HG02981 (cell line): ENCODE results near the gene CARM1.
"Not testable (repeated sequence)": the region's sequence is repeated elsewhere in the genome, so short reads cannot be mapped to it uniquely, and the experiment has no call there.

Source experiments
- ATAC-seq: cut with Tn5 transposase; IDR thresholded peaks from one replicate; pipeline ENCODE4 v1.9.1; 2021; ENCODE audit warnings: mild to moderate bottlenecking, moderate library complexity; ENCODE audit not compliant: unreplicated experiment

The CARM1 gene

DNA sequence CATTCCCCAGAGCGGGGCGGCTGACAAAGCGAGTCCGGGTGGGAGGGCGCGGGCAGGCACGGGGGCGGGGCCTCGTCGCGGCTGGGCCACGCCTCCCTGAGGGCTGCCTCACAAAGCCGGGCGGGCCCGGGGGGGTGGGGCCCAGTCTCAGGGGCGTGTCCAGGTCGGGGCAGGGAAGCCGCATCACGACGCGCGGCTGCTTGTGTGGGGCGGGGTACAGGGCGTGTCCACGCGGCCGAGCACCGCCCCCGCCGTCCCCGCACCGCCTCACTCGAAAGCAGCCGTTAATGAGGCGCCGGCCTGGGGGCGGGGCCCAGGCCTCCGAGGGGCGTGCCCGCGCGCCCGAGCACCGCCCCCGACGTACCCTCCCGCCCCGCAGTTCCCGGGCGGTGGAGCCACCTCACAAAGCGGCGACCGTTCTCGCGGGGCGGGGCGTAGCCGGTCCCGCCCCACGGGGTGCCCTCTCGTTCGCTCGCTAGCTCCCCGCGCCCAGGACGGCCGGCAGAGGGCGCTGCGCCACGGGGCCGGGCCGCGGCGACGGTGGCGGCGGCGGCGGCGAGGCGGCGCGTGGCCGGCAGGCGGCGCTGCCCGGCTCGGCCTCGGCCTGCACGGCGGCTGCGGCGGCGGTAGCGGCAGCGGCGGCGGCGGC is at the start of gene CARM1:
CARM1 (plus strand) TSS at position 599 of the 649 bp plus-strand sequence. CDS start 150 bp downstream, outside the sequence.
- ATAC-seq: peak; percentile 69

DNA sequence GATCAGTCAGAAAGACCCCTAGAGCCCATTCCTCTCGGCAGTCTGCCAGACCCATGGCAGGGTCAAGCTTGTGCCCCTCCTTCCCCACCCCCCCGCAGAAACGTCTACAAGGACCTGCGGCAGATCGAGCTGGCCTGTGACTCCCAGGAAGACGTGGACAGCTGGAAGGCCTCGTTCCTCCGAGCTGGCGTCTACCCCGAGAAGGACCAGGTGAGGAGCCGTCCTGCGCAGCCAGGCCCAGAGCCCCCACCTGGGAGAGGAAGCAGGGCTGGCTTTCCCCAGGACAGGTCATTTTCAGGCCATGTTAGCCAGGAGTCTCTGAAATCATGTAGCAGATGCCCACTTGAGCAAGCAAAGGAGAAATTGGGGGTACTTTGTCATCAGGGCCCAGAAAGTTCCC is 47.7 kb upstream of the CARM1 start:
- ATAC-seq: no peak

DNA sequence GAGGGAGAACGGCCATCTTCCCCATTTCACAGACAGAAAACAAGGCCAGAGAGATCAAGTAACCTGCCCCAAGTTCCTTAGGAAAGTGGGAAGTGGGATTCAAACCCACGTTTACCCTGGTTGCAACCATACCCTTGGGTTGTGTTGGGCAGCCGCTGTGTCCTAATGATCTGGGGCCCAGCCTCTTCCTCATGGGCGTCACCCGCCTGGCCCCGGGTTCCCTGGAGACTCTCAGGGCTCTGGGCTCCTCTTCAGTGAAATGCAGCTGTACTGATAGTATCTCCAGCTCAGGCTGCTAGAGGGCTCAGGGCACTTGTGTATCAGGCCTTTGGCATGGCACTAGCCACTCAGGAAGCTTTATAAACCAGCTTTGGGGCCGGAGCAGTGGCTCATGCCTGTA is 45.1 kb upstream of the CARM1 start:
- ATAC-seq: no peak

DNA sequence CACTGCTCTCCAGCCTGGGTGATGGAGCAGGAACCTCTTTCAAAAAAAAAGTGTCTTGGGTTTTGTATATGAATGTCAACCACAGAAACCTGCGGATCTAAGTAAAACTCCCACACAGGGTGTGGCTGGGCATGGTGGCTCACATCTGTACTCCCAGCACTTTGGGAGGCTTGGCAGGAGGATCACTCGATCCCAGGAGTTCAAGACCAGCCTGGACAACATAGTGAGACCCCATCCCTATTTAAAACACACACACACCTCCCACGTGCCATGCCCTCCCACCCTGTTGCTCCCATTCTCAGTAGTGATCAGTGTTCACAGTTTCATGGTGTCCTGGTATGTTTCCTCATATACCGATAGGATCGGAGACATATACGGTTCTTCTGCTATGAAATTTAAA is 44.5 kb upstream of the CARM1 start:
- ATAC-seq: no peak

DNA sequence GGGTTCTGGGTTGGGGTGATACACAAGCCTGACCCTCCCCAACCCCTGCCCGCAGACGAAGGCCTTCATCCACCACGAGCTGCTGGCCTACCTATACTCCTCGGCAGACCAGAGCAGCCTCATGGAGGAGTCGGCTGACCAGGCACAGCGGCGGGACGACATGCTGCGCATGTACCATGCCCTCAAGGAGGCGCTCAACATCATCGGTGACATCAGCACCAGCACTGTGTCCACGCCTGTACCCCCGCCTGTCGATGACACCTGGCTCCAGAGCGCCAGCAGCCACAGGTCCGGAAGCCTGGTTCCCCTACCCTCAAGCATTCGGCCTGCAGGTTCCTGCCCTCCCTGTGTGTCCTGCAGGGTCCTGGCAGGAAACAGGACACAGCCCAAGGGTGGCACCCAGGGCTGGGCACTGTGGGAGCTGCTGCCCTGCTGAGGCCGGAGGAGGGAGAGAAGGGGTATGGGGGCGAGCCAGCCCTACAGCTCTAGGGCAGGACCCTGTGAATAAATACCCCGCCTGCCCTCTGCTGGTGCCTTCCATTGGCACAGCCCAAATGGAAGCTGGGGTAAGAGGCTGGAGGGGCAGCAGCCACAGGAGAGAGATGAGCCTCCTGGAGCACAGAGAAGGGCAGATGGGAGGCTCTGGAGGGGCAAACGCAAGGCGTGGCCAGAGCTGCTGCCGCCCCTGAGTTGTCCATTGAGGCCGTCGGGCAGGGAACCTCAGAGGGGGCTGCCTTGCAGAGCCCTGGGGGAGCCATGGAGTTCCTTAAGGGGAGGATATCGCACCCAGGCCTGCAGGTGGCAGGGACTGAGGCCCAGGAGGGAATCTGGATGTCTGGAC is 42.2 kb upstream of the CARM1 start:
- no peak for ATAC-seq

DNA sequence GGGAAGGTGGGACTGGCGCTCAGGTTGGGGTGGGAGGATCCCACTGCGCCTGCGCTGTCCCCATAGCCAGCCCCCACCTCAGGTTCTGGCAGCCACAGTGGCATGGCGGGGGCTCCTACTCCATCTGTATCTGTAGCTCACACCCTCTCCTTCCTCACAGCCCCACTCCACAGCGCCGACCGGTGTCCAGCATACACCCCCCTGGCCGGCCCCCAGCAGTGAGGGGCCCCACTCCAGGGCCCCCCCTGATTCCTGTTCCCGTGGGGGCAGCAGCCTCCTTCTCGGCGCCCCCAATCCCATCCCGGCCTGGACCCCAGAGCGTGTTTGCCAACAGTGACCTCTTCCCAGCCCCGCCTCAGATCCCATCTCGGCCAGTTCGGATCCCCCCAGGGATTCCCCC is 41.4 kb upstream of the CARM1 start:
- no peak for ATAC-seq

DNA sequence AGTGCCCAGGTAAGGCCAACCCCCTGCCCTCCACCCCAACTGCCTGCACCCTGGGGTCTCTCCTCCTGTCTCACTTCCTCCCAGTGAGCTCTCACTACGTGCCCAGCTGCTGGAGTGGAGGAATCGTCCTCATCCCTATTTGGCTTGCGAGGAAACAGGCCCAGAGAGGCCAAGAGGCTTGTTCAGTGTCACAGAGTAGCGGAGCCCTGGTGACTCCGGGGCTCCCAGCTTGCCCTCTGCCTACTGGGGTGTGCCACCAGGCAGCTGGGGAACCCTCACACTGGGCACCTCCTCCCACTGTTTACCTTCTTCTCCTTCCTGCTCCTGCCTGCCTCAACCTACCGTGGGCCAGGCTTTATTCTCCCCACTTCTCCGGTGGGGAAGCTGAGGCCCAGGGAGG is 41.0 kb upstream of the CARM1 start:
- no peak for ATAC-seq

DNA sequence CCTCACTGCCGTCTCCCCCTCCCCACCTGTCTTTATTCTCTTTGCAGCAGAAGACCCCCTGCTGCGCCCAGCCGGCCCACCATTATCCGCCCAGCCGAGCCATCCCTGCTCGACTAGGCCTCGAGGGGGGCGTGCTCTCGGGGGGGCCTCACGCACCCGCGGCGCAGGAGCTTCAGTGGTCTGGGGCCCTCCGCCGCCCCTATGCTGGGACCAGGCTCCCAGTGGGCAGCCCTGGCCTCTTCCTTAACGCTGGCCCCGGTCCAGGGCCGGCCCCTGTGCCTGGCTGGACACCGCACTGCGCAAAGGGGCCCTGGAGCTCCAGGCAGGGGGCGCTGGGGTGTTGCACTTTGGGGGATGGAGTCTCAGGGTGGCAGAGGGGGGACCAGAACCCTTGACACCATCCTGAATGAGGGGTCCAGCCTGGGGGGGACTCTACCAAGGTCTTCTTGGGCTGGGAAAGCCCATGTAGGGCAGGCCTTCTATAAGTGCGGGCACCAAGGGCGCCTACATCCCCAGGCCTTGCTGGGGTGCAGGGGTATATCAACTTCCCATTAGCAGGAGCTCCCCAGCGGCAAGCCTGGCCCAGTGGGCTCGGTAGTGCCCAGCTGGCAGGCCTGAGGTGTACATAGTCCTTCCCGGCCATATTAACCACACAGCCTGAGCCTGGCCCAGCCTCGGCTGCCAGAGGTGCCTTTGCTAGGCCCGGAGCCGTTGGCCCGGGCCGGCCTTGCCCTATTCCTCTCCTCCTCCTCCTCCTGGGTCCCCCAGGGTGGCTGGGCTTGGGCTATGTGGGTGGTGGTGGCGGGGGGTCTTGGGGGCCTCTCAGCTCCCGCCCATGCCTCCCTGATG is 40.2 kb upstream of the CARM1 start:
- no peak for ATAC-seq

DNA sequence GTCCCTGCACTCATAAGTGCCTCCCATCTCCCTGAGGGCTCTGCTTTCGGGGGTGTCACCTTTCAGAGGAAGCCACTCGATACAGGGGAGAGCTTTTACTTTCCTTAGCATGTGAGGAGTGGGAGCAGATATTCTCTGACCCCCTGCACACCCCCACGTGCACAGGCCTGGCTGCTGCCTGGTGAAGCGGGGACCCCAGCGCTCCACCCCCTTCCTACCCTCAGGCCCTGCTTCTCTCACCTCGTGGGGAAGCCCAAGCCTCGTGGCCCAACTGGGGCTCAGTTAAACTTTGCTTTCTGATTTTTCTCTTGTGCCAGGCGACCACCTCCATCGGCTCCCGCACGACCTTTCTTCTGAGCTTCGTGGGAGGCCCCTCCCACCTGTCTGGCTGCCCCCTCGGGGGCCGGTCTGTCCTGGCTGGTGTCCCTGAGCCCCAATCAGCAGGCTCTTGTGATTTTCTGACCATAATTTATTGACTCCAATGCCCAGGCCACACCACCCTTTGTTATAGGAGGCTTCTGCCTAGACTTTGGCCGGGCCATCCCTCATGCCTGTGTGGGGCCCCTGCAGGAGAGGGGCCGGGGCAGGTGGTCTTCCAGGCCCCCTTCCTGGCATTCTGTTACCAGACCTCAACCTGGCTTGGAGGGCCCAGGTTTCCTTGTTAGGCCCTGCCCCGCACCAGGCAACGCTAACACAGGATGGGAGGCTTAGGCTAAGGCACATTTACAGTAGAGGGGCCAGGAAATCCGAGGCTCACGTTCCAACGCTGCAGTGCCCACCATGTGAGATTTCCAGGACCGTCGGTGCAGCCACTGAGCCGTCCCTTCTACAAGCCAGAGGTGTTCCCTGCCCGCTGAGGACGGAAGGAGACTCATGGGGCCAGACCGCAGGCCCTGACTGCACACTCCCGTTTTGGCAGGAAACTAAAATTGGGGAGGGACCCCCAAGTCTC is 39.1 kb upstream of the CARM1 start:
- no peak for ATAC-seq

DNA sequence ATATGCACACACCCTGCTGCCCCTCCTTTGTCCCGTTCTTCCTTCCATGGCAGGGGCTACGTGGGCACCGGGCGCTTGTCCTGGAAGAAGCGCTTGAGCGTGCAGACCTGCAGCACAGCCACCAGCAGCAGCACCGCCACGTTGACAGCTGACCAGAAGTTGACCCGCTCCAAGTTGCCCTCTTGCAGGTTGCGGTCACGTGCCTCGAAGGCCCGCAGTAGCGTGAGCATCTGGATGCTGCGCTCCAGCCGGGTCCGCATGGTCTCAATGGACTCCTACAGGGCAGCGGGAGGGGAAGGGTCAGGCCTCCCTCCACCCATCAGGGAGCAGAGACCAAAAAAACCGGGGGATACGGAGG is 38.4 kb upstream of the CARM1 start:
- no peak for ATAC-seq

DNA sequence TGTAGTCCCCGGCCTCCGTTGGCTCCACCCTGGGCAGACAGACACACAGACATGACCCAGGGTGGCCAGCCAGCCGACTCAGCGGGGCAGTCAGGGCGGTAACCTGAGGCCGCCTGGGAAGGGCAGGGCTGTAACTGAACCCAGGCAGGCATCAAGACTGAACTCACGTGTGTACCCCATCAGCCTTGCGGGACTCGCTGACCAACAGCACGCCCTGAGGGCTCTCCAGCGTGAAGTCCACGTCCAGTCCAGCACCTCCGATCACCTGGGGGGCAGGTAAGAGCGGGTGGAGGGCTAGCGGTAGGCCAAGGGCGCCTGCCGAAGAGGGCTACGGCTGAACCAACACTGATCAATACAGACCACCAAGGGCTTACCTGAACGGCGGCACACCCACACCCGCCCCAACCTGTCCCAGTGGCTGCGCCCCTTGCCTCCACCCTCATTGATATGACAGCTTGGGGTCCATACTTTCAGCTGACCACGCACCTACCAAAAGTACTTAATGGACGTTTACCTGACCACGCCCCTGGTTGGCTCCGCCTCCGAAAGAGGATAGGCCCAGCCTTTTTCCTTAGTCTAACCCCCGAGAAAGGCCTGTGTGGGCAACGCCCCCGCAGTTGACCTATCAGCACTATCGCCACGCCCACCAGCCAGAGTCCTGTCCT is 36.1 kb upstream of the CARM1 start:
- no peak for ATAC-seq

DNA sequence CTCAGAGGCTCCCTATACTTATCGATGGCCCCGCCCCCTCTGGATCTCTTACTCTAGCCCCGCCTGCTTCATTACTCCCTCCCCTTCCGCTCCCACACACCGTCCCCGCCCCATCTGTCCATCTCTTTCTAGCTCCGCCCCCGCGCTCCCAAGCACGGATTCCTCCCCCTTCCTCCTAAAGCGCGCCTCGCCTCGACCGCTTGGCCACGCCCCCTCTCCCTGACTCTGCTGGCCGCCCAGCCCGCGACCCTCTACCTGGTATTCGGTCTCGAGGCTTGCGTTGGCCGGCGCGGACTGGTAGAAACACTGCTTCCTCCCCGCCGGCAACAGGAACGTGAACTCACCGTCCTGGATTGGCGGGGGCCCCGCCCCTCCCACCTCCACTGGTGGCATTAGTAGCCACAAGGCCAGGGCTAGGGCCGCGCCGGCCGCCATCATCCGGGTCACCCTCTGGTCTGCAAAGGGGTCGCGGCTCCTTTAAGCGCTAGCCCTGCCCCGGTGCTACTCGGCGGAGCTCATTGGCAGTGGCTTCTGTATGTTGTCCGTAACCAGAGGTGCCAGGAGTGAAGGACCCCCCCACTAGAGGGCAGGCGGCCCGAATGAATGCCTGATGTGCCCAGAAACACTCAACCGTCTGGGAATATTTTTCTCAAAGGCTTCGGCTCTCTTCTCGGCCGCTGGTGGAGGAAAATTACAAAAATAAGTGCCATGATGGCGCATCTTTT is 35.4 kb upstream of the CARM1 start, which contains the start of gene TMED1:
TMED1 (minus strand) TSS at position 459 of the 725 bp plus-strand sequence; CDS start at position 438, 21 bp downstream.
- peak; percentile 77 for ATAC-seq

DNA sequence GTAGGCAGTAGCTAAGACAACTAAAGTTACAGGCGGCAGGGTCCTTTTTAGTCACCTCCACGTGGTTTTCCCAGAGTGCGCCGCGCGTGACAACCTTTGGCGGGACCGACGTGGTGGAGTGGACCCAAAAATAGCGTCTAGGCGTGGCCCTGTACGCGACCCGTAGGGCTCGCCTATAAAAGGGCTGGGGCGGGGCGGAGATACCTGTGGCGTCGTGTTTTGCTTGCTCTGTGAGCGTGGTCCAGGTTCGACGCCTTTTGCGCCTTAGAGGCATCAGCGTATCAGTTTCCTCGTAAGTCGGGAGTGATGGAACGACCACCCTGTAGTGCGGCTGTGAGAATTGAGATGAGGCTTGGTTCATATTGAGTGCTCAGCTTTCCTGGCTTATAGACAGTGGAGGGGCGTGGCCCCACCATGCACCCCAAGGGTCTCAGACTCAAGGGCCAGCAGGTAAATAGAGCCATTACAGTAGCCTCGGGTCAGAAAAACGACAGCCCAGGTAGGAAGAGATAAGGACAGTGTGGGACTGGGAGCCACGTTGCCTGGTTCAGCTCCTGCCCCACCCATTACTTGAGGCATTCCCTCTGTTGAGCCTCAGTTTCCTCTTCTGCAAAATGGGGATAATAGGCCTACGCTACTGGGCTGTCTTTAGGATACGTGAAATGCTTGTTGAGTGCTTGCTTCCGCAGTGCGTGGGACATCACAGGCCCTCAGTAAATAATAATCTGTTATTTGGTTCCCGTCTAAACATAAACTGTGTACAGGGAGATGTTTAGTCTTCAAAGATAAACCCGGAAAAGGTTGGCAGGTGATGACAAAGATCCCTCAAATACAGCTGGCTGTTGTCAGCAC is 34.6 kb upstream of the CARM1 start:
- ATAC-seq: peak; percentile 9

DNA sequence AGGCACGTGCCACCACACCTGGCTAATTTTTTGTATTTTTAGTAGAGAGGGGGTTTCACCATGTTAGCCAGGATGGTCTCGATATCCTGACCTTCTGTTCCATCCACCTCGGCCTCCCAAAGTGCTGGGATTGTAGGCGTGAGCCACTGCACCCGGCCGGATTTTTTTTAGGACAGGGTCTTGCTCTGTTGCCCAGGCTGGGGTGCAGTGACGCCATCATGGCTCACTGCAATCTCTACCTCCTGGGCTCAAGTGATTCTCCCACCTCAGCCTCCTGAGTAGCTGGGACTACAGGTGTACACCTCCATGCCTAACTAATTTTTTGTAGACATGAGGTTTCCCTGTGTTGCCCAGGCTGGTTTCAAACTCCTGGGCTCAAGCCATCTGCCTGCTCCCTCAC is 33.7 kb upstream of the CARM1 start:
- ATAC-seq: not testable (repeated sequence)

DNA sequence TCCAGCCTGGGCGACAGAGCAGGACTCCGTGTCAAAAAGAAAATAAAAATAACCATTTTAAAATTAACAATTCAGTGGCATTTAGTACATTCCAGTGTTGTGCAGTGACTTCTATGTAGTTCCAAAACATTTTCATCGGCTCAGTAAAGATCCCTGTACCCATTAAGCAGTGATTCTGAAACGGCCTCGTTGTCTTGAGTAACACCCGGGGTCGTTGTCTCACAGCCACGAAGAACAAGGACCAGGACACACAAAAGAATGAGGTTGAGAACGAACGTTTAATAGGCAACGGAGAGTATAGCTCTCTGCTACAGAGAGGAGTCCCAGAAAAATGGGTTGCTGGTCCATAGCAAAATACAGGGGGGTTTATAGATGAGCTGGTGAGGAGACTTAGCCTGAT is 33.0 kb upstream of the CARM1 start:
- no peak for ATAC-seq

DNA sequence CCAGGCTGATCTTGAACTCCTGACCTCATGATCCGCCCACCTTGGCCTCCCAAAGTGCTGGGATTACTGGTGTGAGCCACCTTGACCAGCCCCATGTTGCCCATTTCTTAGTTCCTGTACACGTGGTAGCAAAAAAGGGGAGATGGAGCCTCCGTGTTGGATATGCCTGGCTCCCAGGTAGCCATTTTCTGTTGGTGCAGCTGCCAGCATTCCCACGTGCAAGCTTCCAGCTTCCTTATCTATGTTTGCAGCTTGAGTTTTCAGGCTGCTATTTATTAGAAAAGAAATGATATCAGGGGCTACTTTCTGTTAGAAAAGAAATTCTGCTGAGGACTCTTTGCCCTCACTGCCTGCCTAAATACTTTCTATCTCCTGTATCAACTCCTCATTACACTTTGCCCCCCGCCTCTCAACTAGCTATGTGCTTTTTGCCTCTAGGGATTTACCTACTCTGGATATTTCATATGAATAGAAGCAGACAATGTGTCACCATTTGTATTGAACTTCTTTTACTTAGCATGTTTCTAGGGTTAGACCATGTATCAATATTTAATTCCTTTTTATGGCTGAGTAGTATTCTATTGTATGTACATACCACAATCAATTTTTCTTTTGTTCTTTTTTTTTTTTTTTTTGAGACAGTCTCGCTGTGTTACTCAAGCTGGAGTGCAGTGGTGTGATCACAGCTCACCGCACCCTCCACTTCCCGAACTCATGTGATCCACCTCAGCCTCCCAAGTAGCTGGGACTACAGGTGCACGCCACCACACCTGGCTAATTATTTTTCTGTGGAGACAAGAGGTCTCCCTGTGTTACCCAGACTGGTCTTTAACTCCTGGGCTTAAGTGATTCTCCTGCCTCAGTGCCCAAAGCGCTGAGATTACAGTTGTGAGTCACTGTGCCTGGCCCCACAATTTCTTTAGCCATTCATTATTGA is 32.0 kb upstream of the CARM1 start:
- no peak for ATAC-seq

DNA sequence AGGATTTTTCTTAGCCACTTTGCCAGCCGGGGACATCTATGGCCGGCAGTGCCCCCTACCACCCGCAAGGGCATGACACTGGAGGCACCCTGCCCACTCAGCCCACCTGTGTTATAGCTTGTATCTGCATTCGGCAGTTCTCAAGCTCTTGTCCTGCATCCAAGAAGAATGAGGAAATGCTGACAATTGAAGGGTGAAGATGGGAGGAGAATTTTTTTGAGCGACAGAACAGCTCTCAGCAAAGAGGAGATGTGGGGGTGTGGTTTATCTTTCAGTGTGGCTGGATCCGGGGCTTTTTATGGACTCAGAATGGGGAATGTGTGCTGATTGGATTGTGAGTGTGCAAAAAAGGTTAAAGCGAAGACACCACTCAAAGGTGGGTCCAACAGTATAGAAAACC is 28.6 kb upstream of the CARM1 start:
- ATAC-seq: no peak
